GM12892 (cell line): ENCODE results near the gene IBTK.

Source experiments
- POLR2A ChIP-seq: IDR thresholded peaks from 2 replicates; pipeline ENCODE4 v1.6.1; 2011; ENCODE audit warnings: low read depth, low read length, control low read depth
- POLR2AphosphoS5 ChIP-seq: IDR thresholded peaks from 2 replicates; pipeline ENCODE4 v1.6.1; 2011; ENCODE audit warnings: low read depth, low read length, control low read depth

DNA sequence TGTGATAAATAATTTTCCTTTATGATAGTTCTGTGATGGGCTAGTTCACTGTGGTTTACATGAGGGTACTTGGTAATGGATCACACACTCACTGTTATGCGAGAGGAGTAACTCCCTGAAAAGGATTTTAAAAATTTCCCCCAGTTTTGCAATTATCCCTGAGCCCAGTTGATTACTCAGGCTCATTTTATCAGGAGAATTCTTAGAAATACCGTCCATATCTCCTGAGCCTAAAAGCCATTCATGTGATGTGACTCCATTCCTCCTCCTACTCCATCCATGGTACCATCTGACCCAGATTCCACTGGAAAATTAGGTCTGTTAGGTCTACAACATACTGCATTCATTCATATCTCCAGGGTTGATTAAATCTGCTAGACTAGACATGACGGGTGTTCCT is 16.4 kb upstream of the IBTK start:
- TF ChIP-seq POLR2AphosphoS5 (no peak), POLR2A (no peak)
